H1 (cell line): ENCODE results near the gene LPAR3.

Experiments used
- ATF2 ChIP-seq: IDR thresholded peaks from 2 replicates; pipeline ENCODE4 v1.6.1; 2012; ENCODE audit warnings: low read length, inconsistent platforms
- CBX5 ChIP-seq: fragments of 300-800, 300-1000 bp; sonication (generic); IDR thresholded peaks from 2 replicates; pipeline ENCODE4 v1.7.1; 2016; ENCODE audit warnings: antibody characterized with exemption, low read length, low read depth
- CHD2 ChIP-seq: IDR thresholded peaks from 2 replicates; pipeline ENCODE4 v1.6.1; 2012; ENCODE audit warnings: low read length, improper control_type of control experiment
- GABPA ChIP-seq: IDR thresholded peaks from 2 replicates; pipeline ENCODE4 v1.6.1; 2011; ENCODE audit warnings: mild to moderate bottlenecking, low read length, moderate library complexity, borderline replicate concordance; ENCODE audit not compliant: insufficient read depth
- GTF2F1 ChIP-seq: IDR thresholded peaks from 2 replicates; pipeline ENCODE4 v1.6.1; 2012; ENCODE audit warnings: low read depth, low read length, improper control_type of control experiment, borderline replicate concordance
- NRF1 ChIP-seq: IDR thresholded peaks from 2 replicates; pipeline ENCODE4 v1.6.1; 2011; ENCODE audit warnings: mild to moderate bottlenecking, low read depth, low read length, improper control_type of control experiment
- POLR2A ChIP-seq, 2 experiments: IDR thresholded peaks; 1 replicate in 1 of 2; 2 replicates in 1 of 2; pipeline ENCODE4 v1.6.1; 2011; ENCODE audit warnings: low read depth in 2 of 2, low read length in 2 of 2, mild to moderate bottlenecking in 2 of 2; ENCODE audit errors: control extremely low read depth in 1 of 2
- RAD21 ChIP-seq, 2 experiments: IDR thresholded peaks in 1 of 2; conservative IDR thresholded peaks in 1 of 2; 2 replicates each; pipeline ENCODE4 v1.6.1; 2011; ENCODE audit warnings: low read depth in 2 of 2, low read length in 2 of 2, improper control_type of control experiment in 1 of 2, inconsistent platforms in 1 of 2, mild to moderate bottlenecking in 1 of 2, moderate library complexity in 1 of 2
- TF ChIP-seq, protein P1 (sequence below), 3 experiments: IDR thresholded peaks; 1 replicate in 2 of 3; 2 replicates in 1 of 3; pipeline versions ENCODE4 v1.5.1 to v1.6.1; 2011; ENCODE audit warnings: low read length in 3 of 3, mild to moderate bottlenecking in 3 of 3, inconsistent platforms in 2 of 3, low read depth in 1 of 3, moderate library complexity in 1 of 3; ENCODE audit not compliant: insufficient read depth in 1 of 3; ENCODE audit errors: control extremely low read depth in 1 of 3
- TF ChIP-seq, protein P2 (sequence below): IDR thresholded peaks from 2 replicates; pipeline ENCODE4 v1.6.1; 2012; ENCODE audit warnings: inconsistent platforms

DNA sequence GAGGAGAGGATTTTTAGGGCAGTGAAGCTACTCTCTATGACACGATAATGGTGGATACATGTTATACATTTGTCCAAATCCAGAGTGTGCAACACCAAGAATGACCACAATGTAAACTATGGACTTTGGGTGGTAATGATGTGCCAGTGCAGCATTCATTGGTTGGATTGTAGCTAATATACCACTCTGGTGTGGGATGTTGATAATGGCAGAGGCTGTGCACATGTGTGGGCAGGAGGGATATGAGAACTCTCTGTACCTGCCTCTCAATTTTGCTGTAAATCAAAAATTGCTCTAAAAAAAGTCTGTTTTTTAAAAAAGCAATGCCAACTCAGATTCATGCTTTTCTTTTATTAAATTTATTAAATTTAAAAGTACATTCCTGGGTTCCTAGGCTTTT is 27.2 kb upstream of the LPAR3 start:
- TF ChIP-seq GTF2F1 (no peak), GABPA (no peak), CHD2 (no peak), POLR2A (IDR thresholded peaks at IDR 0.05; ENCODE audit: control extremely low read depth in 1 of 2, low read depth in 2 of 2, low read length in 2 of 2) (no peak), NRF1 (no peak), CBX5 (no peak), RAD21 (IDR thresholded peaks at IDR 0.05 in 1 of 2, conservative IDR thresholded peaks at IDR 0.05 in 1 of 2; ENCODE audit: low read depth in 2 of 2, low read length in 2 of 2) (no peak), ATF2 (no peak)
- TF ChIP-seq, protein P1, sequence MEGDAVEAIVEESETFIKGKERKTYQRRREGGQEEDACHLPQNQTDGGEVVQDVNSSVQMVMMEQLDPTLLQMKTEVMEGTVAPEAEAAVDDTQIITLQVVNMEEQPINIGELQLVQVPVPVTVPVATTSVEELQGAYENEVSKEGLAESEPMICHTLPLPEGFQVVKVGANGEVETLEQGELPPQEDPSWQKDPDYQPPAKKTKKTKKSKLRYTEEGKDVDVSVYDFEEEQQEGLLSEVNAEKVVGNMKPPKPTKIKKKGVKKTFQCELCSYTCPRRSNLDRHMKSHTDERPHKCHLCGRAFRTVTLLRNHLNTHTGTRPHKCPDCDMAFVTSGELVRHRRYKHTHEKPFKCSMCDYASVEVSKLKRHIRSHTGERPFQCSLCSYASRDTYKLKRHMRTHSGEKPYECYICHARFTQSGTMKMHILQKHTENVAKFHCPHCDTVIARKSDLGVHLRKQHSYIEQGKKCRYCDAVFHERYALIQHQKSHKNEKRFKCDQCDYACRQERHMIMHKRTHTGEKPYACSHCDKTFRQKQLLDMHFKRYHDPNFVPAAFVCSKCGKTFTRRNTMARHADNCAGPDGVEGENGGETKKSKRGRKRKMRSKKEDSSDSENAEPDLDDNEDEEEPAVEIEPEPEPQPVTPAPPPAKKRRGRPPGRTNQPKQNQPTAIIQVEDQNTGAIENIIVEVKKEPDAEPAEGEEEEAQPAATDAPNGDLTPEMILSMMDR (IDR thresholded peaks at IDR 0.05; ENCODE audit: control extremely low read depth in 1 of 3, insufficient read depth in 1 of 3, low read depth in 1 of 3, low read length in 3 of 3), result no peak
- TF ChIP-seq, protein P2, sequence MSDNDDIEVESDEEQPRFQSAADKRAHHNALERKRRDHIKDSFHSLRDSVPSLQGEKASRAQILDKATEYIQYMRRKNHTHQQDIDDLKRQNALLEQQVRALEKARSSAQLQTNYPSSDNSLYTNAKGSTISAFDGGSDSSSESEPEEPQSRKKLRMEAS, result no peak
